Measurements from ENCODE around the gene EPHX1. TPM values are rescaled to one million over a fixed set of nuclear protein-coding genes. Genes with fewer than 3 reads are reported as not detected.
A peak's percentile ranks its signal among the peaks of the same experiment; 100 is the strongest.

Gene EPHX1
- polyA plus RNA-seq, 4 donors, result 7.6 to 39.1 (median 16.7) TPM

- Histone ChIP-seq H3K9me3 (ENCODE audit: control insufficient read depth in 2 of 2, insufficient read depth in 1 of 2, low read depth in 1 of 2, low read length in 1 of 2) (no peaks in the 10 kb centered on the region), H3K4me3 (ENCODE audit: low read depth in 1 of 3, low read length in 3 of 3) (no peak overlapping the region), H3K27me3 (ENCODE audit: control insufficient read depth in 3 of 3, insufficient read depth in 3 of 3, low read length in 3 of 3) (no peaks in the 10 kb centered on the region), H3K27ac (ENCODE audit: low read depth in 1 of 3, low read length in 2 of 3) (peak overlapping the region; percentile 75 to 87 (median 77)), H3K36me3 (ENCODE audit: control insufficient read depth in 3 of 3, insufficient read depth in 2 of 3, low read depth in 1 of 3, low read length in 3 of 3) (peaks cover 0 to 18% (median 0%) of the 10 kb centered on the region in 3 donors), H3K4me1 (ENCODE audit: control insufficient read depth in 3 of 3, insufficient read depth in 2 of 3, low read depth in 1 of 3, low read length in 2 of 3) (peaks cover 9 to 33% (median 16%) of the 10 kb centered on the region in 3 donors)
- 53 to 77% (median 65%) methylated on average over 16 to 17 of the region's 17 CpGs for WGBS, 3 donors
- FAIRE-seq (no peak), DNase-seq (no peak)
Measured at GRCh38 chr1:225816643-225817538, 7.0 kb downstream of the EPHX1 start.

GRCh38 chr1:225817611-225818061 lies 7.7 kb downstream of the EPHX1 start:
- H3K27ac ChIP-seq (ENCODE audit: low read depth in 1 of 3, low read length in 2 of 3), result peak overlapping the region; percentile 75 to 87 (median 77)
- peaks cover 0 to 13% (median 0%) of the 10 kb centered on the region in 3 donors for H3K36me3 ChIP-seq (ENCODE audit: control insufficient read depth in 3 of 3, insufficient read depth in 2 of 3, low read depth in 1 of 3, low read length in 3 of 3)
- FAIRE-seq (no peak), DNase-seq (peak in 1 of 2 donors; percentile 94)
- H3K4me1 ChIP-seq (ENCODE audit: control insufficient read depth in 3 of 3, insufficient read depth in 2 of 3, low read depth in 1 of 3, low read length in 2 of 3), result peaks cover 9 to 33% (median 16%) of the 10 kb centered on the region in 3 donors
- WGBS, 3 donors, result 31 to 39% (median 35%) methylated on average over 8 of the region's 8 CpGs
- H3K4me3 ChIP-seq (ENCODE audit: low read depth in 1 of 3, low read length in 3 of 3), result no peak overlapping the region
- H3K9me3 ChIP-seq (ENCODE audit: control insufficient read depth in 2 of 2, insufficient read depth in 1 of 2, low read depth in 1 of 2, low read length in 1 of 2), result no peaks in the 10 kb centered on the region
- H3K27me3 ChIP-seq (ENCODE audit: control insufficient read depth in 3 of 3, insufficient read depth in 3 of 3, low read length in 3 of 3), result no peaks in the 10 kb centered on the region

- Histone ChIP-seq H3K36me3 (ENCODE audit: control insufficient read depth in 3 of 3, insufficient read depth in 2 of 3, low read depth in 1 of 3, low read length in 3 of 3) (peaks cover 0 to 14% (median 0%) of the 10 kb centered on the region in 3 donors), H3K27ac (ENCODE audit: low read depth in 1 of 3, low read length in 2 of 3) (peak overlapping the region in 1 of 3 donors; percentile 59), H3K4me3 (ENCODE audit: low read depth in 1 of 3, low read length in 3 of 3) (no peak overlapping the region), H3K4me1 (ENCODE audit: control insufficient read depth in 3 of 3, insufficient read depth in 2 of 3, low read depth in 1 of 3, low read length in 2 of 3) (peaks cover 9 to 27% (median 15%) of the 10 kb centered on the region in 3 donors), H3K27me3 (ENCODE audit: control insufficient read depth in 3 of 3, insufficient read depth in 3 of 3, low read length in 3 of 3) (no peaks in the 10 kb centered on the region), H3K9me3 (ENCODE audit: control insufficient read depth in 2 of 2, insufficient read depth in 1 of 2, low read depth in 1 of 2, low read length in 1 of 2) (no peaks in the 10 kb centered on the region)
- FAIRE-seq, result no peak
- WGBS, 3 donors, result 78 to 96% (median 88%) methylated on average over 7 of the region's 7 CpGs
- no peak for DNase-seq
Measured at GRCh38 chr1:225818229-225818628, 8.3 kb downstream of the EPHX1 start.

GRCh38 chr1:225819346-225820192 lies 9.6 kb downstream of the EPHX1 start:
- H3K4me3 ChIP-seq (ENCODE audit: low read depth in 1 of 3, low read length in 3 of 3), result no peak overlapping the region
- H3K36me3 ChIP-seq (ENCODE audit: control insufficient read depth in 3 of 3, insufficient read depth in 2 of 3, low read depth in 1 of 3, low read length in 3 of 3), result peaks cover 0 to 18% (median 0%) of the 10 kb centered on the region in 3 donors
- H3K4me1 ChIP-seq (ENCODE audit: control insufficient read depth in 3 of 3, insufficient read depth in 2 of 3, low read depth in 1 of 3, low read length in 2 of 3), result peaks cover 5 to 25% (median 13%) of the 10 kb centered on the region in 3 donors
- DNase-seq (no peak), FAIRE-seq (no peak)
- WGBS, 3 donors, result 76 to 80% (median 79%) methylated on average over 12 of the region's 12 CpGs
- no peak overlapping the region for H3K27ac ChIP-seq (ENCODE audit: low read depth in 1 of 3, low read length in 2 of 3)
- no peaks in the 10 kb centered on the region for H3K27me3 ChIP-seq (ENCODE audit: control insufficient read depth in 3 of 3, insufficient read depth in 3 of 3, low read length in 3 of 3)
- H3K9me3 ChIP-seq (ENCODE audit: control insufficient read depth in 2 of 2, insufficient read depth in 1 of 2, low read depth in 1 of 2, low read length in 1 of 2), result no peaks in the 10 kb centered on the region

GRCh38 chr1:225820522-225821120 lies 10.7 kb downstream of the EPHX1 start:
- FAIRE-seq, result no peak
- H3K9me3 ChIP-seq (ENCODE audit: control insufficient read depth in 2 of 2, insufficient read depth in 1 of 2, low read depth in 1 of 2, low read length in 1 of 2), result no peaks in the 10 kb centered on the region
- no peaks in the 10 kb centered on the region for H3K27me3 ChIP-seq (ENCODE audit: control insufficient read depth in 3 of 3, insufficient read depth in 3 of 3, low read length in 3 of 3)
- H3K27ac ChIP-seq (ENCODE audit: low read depth in 1 of 3, low read length in 2 of 3), result no peak overlapping the region
- H3K36me3 ChIP-seq (ENCODE audit: control insufficient read depth in 3 of 3, insufficient read depth in 2 of 3, low read depth in 1 of 3, low read length in 3 of 3), result peaks cover 0 to 18% (median 0%) of the 10 kb centered on the region in 3 donors
- H3K4me3 ChIP-seq (ENCODE audit: low read depth in 1 of 3, low read length in 3 of 3), result no peak overlapping the region
- DNase-seq, result no peak
- peaks cover 5 to 34% (median 15%) of the 10 kb centered on the region in 3 donors for H3K4me1 ChIP-seq (ENCODE audit: control insufficient read depth in 3 of 3, insufficient read depth in 2 of 3, low read depth in 1 of 3, low read length in 2 of 3)
- 81 to 88% (median 85%) methylated on average over 5 of the region's 5 CpGs for WGBS, 3 donors

GRCh38 chr1:225822655-225823403 lies 12.9 kb downstream of the EPHX1 start:
- H3K27ac ChIP-seq (ENCODE audit: low read depth in 1 of 3, low read length in 2 of 3), result no peak overlapping the region
- WGBS, 3 donors, result 84 to 85% (median 85%) methylated on average over 12 of the region's 12 CpGs

GRCh38 chr1:225823811-225824261 lies 13.9 kb downstream of the EPHX1 start:
- 75 to 85% (median 76%) methylated on average over 12 of the region's 12 CpGs for WGBS, 3 donors
- Histone ChIP-seq H3K27ac (ENCODE audit: low read depth in 1 of 3, low read length in 2 of 3) (no peak overlapping the region), H3K9me3 (ENCODE audit: control insufficient read depth in 2 of 2, insufficient read depth in 1 of 2, low read depth in 1 of 2, low read length in 1 of 2) (no peaks in the 10 kb centered on the region), H3K36me3 (ENCODE audit: control insufficient read depth in 3 of 3, insufficient read depth in 2 of 3, low read depth in 1 of 3, low read length in 3 of 3) (peaks cover 0 to 12% (median 0%) of the 10 kb centered on the region in 3 donors), H3K4me1 (ENCODE audit: control insufficient read depth in 3 of 3, insufficient read depth in 2 of 3, low read depth in 1 of 3, low read length in 2 of 3) (peaks cover 6 to 37% (median 12%) of the 10 kb centered on the region in 3 donors), H3K27me3 (ENCODE audit: control insufficient read depth in 3 of 3, insufficient read depth in 3 of 3, low read length in 3 of 3) (no peaks in the 10 kb centered on the region), H3K4me3 (ENCODE audit: low read depth in 1 of 3, low read length in 3 of 3) (no peak overlapping the region)
- DNase-seq (no peak), FAIRE-seq (no peak)

More at GRCh38 chr1:225822655-225823403, 12.9 kb downstream of the EPHX1 start:
- no peaks in the 10 kb centered on the region for H3K27me3 ChIP-seq (ENCODE audit: control insufficient read depth in 3 of 3, insufficient read depth in 3 of 3, low read length in 3 of 3)
- no peak overlapping the region for H3K4me3 ChIP-seq (ENCODE audit: low read depth in 1 of 3, low read length in 3 of 3)
- FAIRE-seq (no peak), DNase-seq (no peak)
- no peaks in the 10 kb centered on the region for H3K9me3 ChIP-seq (ENCODE audit: control insufficient read depth in 2 of 2, insufficient read depth in 1 of 2, low read depth in 1 of 2, low read length in 1 of 2)
- peaks cover 6 to 38% (median 12%) of the 10 kb centered on the region in 3 donors for H3K4me1 ChIP-seq (ENCODE audit: control insufficient read depth in 3 of 3, insufficient read depth in 2 of 3, low read depth in 1 of 3, low read length in 2 of 3)
- H3K36me3 ChIP-seq (ENCODE audit: control insufficient read depth in 3 of 3, insufficient read depth in 2 of 3, low read depth in 1 of 3, low read length in 3 of 3), result peaks cover 0 to 9% (median 0%) of the 10 kb centered on the region in 3 donors
